Activated CD4-positive, alpha-beta T cell treated with anti-CD3 and anti-CD28 coated beads, Interleukin-2, amount 50 U/mL, for 16 hours (primary cell): ENCODE results near the gene TTLL1.
"Not testable (repeated sequence)": the region's sequence is repeated elsewhere in the genome, so short reads cannot be mapped to it uniquely, and the experiment has no call there.

Experiments used
- DNase-seq: peaks from one replicate; pipeline ENCODE4 v3.0.0-alpha.2; 2020

The TTLL1 gene

DNA sequence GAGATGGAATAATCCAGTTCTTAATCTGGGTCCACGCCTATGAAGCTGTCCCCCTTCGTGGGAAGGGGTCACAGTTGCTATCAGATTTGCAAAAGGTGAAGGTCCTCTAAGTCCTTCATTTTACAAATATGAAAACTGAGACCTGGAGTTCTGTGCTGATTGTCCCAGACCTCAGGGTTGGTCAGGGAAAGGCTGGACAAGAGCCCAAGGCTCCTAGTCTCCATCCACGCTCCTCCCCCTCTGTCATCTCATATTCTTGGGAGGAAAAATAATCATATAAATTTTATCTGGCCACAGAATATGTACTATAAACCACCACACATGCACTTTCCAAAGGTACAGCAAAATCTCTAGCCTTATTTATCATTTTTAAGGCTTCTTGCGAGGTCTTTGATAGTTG is 79.7 kb downstream of the TTLL1 start:
- DNase-seq, result no peak

- no peak for DNase-seq
These were observed 80.3 kb downstream of the TTLL1 start for GRCh38 chr22:43008921-43009320.

DNA sequence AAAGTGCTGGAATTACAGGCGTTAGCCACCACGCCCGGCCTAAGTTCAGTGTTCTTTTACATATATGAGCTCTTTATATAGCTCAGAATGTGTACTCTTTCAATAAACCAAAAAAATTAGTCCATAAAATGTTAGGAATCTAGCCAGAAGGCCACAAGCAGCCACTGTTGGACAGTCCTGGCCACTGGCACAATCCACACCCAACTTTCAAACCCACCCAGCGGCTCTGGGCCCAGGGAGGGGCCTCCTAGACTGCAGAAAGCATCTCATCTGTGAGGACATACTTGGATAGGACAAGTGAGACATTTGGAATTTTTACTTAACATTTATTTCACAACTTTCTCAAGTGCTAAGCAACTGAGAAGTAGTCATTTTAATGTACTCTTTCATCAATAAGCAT is 80.7 kb downstream of the TTLL1 start:
- no peak for DNase-seq

DNA sequence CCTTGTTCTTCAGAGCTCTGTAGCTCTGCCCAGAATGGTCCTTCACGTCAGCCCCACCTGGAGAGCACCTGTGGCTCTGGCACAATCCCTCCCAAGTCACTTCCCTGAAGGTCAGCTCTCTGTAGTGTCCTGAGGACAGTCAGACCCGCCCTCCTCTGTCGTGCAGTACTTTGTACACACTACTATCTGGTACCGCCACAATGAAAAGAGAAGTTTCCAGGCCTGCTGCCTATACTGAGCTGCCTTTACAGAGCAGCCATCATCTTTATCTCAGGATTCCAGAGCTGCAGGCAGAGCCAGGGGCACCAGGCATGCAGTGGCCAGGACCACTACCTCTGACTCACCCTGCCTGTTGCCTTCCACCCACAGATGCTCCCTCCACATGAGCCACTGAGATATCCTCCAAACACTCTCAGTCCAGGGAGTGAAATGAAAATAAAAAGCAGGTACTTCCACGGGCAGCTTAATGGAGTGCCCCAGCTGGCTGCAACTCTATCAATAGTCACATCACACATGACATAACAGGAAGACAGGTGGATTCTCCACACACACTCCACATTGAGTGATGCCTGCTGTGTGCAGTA is 81.6 kb downstream of the TTLL1 start:
- DNase-seq, result no peak

- no peak for DNase-seq
These were observed 82.4 kb downstream of the TTLL1 start for GRCh38 chr22:43006753-43007152.

DNA sequence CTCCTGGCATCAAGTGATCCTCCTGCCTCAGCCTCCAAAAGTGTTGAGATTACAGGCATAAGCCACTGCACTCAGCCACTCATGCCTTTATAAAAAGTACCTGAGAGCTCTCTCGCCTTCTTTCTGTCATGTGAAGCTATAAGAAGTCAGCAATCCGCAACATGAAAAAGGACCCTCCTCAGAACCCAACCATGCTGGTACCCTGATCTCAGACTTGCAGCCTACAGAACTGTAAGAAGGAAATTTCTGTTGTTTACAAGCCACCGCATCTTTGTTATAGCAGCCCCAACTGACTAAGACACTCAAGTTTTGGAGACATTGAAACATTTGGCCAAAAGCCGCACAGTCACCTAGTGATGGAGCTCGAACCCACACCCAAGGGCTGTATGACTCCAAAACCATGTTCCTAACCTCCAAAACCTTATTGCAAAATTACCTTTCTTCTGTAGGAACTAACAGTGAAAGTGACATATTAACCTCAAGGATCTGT is 83.1 kb downstream of the TTLL1 start:
- DNase-seq, result no peak

DNA sequence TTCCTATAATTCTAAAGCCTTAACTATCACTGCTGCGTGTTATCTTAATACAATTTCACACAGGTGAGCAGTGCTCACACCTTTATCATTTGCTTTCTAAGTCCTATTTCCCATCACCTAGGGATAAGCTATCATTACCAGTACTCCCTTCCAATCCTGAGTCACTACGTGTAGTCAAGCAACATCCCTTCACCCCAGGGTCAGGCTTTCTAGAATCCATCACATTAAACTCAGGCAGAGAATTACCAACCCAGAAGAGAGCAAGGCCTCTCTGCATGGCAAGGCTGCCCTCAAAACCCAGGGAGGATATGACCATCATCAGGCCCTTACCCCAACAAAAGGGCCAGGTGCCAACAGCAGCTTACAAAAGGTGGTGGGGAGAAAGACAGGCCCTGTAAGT is 84.1 kb downstream of the TTLL1 start:
- no peak for DNase-seq

DNA sequence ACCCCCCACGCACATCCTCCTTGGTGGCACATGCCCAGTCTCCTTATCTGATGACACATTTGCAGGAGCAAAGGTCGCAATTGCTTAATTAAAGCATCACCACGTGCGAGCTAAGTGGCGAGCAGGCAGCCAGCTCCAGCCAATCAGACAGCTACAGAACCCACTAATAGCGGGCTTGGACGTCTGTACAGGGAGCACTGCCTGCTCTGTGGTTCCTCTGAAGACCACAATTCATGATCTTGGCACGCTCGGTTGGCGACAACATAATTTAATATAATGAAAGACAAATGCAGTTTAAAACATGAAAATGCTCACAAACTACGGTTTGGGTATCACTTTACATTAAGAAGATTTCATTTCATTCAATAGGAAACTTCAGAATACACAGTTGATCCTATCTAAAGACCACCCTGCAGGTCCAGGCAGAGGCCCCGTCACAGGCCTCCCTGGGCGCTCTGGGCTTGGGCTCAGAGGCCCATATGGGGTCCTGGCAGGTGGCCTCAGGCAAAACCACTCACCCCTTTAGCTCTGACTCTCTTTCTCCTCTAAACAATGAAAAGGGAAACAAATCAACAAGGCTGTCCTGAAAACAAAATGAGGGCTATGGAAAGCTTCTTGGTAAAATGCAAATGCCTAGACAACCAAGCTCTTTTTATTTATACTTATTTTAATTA is 84.7 kb downstream of the TTLL1 start:
- DNase-seq, result no peak

- peak; percentile 37 for DNase-seq
These were observed 87.0 kb downstream of the TTLL1 start for GRCh38 chr22:43002202-43002586.

DNA sequence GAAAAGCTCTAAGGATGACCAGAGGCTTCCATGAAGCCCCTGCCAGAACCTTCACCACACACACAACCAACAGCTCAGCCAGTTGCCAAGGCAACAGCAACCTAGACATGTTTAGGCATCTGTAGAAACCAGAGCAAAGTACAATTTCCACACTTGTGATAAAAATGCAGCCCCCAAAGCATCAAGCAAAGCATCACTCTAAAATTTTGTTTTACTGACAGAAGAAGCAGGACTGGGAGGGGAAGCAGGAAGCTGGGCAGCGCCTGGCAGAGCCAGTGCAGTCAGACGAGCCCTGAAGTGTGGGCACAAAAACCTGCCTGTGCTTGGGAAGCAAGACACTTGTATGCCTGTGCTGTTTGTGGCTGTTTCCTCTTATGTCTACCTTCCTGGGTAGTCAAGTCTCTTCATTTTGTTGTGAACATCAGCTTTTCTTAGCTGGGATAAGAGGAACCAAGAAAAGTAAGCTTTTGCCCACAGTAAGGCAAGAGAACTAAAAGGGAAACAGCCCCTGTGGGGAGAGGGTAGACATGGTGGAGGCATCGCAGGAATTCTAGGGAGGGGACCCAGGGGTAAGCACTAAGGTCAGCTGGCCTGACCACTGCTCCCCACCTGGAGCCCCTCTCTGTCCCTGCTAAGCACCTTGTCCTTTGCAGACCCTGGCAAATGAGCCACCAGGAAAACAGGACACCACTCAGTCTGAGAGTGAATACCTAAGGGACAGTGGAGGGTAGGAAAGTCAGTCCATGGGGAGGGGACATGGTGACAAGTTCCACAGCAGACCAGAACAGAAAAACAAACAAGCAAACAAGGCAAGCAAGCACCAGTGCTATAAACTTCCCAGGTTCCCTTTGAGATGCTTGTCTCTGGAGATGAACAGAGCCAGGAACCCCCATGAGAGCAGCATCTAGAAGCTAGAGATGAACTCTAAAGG is 87.7 kb downstream of the TTLL1 start:
- DNase-seq, result no peak

- peak; percentile 82 for DNase-seq
These were observed 88.6 kb downstream of the TTLL1 start for GRCh38 chr22:43000441-43001175.

- no peak for DNase-seq
These were observed 91.6 kb downstream of the TTLL1 start for GRCh38 chr22:42997582-42998090.

DNA sequence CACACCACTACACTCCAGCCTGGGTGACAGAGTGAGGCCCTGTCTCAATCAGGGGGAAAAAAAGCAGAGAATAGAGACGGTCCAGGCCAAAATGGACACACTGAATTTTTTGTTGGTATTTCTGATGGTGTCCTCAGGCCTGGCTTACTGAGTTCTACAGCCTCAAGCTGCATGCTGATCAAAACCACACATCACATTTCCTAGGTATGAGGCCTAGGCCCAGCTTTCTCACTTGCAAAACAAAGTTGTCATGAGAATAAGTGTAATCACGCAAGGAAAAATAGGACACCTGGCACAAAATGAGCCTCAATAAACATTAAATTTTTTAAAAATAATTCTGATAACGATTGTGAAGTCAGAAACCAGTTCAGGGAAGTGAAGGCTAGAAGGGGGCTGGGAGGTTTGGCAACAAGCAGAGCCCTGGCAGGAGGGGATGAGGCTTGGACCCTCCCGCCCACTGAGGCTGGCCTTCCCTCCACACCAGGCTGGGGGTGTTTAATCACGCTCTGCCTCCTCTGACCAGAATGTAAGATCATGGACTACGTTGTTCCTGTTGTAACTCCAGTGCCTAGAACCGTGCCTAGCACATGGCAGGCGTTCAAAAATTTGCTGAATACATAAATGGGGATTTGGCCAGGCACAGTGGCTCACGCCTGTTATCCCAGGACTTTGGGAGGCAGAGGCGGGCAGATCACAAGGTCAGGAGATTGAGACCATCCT is 92.4 kb downstream of the TTLL1 start:
- DNase-seq, result no peak

DNA sequence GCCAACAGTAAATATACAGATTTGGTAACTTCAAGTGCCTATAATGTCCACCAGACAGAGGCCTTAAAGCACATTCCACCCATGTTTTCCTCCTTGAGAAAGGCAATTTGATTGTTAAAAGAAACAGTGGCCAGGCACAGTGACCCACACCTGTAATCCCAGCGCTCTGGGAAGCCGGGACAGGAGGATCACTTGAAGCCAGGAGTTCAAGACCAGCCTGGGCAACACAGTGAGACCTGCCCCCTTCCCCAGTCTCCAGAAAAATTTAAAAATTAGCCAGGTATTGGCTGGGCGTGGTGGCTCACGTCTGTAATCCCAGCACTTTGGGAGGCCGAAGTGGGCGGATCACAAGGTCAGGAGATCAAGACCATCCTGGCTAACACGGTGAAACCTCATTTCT is 93.5 kb downstream of the TTLL1 start:
- DNase-seq, result not testable (repeated sequence)

- DNase-seq, result no peak
These were observed 94.2 kb downstream of the TTLL1 start for GRCh38 chr22:42994917-42995562.

- DNase-seq, result no peak
These were observed 94.8 kb downstream of the TTLL1 start for GRCh38 chr22:42994276-42994916.

DNA sequence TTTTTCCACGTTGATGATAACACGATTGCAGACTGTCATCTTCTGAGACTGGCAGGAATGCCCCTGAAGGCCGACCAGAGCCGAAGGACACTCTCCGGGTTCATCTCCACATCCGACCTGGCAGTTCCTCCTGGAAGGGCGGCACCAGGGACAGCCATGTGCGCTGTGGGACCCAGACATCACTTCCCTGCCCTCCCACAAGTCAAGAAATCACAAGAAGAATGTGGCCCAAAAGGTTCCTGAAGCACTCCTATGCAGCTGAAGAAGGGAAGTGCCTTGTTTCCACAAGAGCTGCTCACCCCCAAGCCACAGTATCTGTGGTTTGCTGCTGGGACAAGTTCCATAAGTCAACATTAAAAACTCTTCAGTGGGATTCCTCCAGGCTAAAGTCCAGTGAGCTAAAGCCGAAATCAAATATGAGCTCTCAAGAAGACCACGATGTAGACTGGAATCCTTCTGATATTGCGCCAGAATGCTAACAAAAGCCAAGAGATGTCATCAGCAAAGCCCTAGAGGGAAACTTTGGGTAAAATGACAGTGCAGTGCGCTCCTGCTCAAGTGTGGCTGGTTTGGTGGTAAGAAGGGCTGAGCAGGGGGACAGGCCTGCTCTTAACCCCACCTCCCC is 95.4 kb downstream of the TTLL1 start:
- no peak for DNase-seq

DNA sequence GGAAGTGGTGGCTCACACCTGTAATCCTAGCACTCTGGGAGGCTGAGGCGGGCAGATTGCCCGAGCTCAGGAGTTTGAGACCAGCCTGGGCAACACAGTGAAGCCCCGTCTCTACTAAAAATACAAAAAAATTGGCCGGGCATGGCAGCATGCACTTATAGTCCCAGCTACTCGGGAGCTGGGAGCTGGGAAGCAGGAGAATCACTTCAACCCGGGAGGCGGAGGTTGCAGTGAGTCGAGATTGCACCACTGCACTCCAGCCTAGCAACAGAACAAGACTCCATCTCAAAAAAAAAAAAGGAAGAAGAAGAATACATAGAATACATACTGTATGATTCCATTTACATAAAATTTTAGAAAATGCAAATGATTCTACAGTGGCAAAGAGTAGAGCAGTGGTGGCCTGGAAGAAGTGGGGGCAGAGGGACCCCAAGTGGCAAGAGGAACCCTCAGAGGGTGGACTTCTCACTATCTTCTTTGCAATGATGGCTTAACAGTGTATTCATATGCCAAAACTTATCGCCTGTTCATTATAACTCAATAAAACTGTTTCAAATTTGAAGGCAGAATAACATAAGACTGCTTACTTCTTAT is 96.2 kb downstream of the TTLL1 start:
- DNase-seq, result no peak

DNA sequence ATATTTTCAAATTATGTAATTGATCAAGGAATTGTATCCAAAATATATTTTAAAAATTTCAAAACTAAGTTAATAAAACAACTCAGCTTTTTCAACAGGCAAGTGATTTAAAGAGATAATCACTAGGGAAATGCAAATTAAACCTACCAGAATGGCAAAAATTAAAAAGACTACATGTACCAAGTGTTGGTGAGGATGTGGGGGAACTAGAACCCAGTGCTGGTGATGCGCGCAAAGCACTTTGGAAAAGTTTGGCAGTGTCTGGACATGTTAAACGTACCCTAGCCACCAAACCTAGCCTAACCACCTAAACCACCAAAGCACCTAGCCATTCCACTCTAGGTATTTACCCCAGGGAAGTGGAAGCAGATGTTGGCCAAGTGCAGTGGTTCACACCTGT is 97.1 kb downstream of the TTLL1 start:
- DNase-seq, result no peak

DNA sequence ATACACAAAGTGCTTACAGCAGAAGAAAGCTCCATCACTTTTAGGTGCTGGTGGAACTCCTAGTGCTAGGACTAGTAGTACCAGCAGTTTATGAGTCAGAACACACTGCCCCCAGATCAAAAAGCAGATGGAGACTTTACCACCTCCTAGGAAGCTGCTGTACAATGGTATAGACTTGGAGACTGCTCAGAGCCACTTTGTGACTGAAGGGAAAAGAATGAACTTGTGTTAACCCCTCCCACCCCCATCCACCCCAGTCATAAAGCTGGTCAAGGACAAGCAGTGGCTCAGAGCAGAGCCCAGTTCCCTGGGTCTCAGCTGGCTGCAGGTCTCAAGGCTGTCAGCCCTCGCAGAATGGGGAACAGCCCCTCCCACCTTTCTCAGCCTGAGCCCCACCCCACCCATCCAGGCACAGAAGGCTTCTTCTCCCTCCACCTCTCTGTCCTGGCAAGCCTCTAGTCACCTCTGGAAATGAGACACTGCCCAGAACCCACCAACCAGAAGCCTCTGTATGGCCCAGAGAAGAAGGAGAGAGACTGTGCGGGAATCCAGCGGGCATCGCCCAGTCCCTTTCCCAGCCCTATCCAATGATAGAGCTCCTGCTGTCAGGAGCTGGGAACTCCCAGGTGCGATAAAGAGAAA is 98.1 kb downstream of the TTLL1 start:
- no peak for DNase-seq
